H1 (cell line): ENCODE results near the gene IQCH.

Experiments used
- SUZ12 ChIP-seq: fragments of 200-600 bp; sonication (generic); IDR thresholded peaks from 2 replicates; pipeline ENCODE4 v1.6.1; 2012; ENCODE audit warnings: mild to moderate bottlenecking, inconsistent platforms, low read length, moderate library complexity, mixed read lengths
- TF ChIP-seq, protein P1 (sequence below), 3 experiments: IDR thresholded peaks; 1 replicate in 2 of 3; 2 replicates in 1 of 3; pipeline versions ENCODE4 v1.5.1 to v1.6.1; 2011; ENCODE audit warnings: low read length in 3 of 3, mild to moderate bottlenecking in 3 of 3, inconsistent platforms in 2 of 3, low read depth in 1 of 3, moderate library complexity in 1 of 3; ENCODE audit not compliant: insufficient read depth in 1 of 3; ENCODE audit errors: control extremely low read depth in 1 of 3

DNA sequence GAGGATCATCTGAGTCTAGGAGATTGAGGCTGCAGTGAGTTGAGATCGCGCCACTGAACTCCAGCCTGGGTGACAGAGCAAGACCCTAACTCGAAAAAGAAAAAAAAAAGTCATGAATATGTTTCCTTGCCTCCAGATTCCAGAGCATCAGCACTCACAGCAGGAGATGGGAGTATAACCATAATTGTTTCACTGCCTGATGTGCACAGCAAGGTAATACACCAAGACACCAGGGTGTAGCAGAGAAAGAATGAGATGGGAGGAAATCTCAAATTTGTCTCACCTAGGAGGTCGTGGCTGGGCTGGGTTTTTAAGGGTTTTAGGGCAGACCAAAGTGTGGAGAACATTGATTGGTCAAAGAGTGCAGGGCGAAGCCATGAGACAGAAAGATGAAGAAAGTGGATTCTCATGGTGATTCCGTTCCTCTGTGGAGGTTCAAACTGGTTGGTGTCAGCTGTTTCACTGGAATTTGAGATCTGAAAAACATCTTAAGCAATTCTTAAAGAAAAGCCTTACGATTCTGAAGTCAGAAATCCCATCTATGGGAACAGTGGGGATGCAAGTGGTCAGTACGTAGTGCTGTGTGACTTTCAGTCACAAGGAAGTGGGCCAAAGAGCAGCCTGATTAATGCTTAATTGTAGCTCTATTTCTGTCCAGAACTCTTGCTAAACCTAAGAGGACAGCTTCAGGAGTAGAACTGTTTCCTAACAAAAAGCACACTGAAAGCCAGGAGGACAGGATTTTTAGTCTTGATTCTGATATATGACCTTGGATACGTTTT is 258.5 kb downstream of the IQCH start:
- TF ChIP-seq, protein P1, sequence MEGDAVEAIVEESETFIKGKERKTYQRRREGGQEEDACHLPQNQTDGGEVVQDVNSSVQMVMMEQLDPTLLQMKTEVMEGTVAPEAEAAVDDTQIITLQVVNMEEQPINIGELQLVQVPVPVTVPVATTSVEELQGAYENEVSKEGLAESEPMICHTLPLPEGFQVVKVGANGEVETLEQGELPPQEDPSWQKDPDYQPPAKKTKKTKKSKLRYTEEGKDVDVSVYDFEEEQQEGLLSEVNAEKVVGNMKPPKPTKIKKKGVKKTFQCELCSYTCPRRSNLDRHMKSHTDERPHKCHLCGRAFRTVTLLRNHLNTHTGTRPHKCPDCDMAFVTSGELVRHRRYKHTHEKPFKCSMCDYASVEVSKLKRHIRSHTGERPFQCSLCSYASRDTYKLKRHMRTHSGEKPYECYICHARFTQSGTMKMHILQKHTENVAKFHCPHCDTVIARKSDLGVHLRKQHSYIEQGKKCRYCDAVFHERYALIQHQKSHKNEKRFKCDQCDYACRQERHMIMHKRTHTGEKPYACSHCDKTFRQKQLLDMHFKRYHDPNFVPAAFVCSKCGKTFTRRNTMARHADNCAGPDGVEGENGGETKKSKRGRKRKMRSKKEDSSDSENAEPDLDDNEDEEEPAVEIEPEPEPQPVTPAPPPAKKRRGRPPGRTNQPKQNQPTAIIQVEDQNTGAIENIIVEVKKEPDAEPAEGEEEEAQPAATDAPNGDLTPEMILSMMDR (IDR thresholded peaks at IDR 0.05; ENCODE audit: control extremely low read depth in 1 of 3, insufficient read depth in 1 of 3, low read depth in 1 of 3, low read length in 3 of 3), result no peak
- no peak for TF ChIP-seq SUZ12
